ENCODE data around the gene FBXW8. TPM values are rescaled to one million over a fixed set of nuclear protein-coding genes. Genes with fewer than 3 reads are reported as not detected.

FBXW8 gene
- total RNA-seq, 4 donors from 2014 or later: 29.3 to 45.5 (median 32.9) TPM

DNA sequence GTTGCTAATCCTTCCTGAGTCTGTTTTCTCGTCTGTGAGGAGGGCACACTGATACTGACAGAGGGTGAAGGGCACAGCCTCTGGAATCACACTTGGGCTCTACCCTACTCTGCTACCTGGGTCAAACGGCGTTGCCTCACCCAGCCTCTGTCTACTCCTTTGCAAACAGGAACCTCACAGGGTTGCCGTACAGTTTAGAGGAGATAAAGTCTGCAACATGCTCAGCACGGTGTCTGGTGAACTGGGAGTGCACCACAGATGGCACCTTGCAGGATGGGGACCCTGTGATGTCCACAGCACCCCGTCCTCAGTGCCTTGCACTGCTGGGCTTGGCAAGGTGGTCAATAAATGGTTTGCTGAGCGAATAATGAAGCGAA, 150.2 kb downstream of the FBXW8 start:
- 78 to 92% methylated on average over 8 of the region's 8 CpGs for WGBS, 2 donors
- TF ChIP-seq POLR2A (IDR thresholded peaks at IDR 0.05): no peak
- TF ChIP-seq, protein P1, sequence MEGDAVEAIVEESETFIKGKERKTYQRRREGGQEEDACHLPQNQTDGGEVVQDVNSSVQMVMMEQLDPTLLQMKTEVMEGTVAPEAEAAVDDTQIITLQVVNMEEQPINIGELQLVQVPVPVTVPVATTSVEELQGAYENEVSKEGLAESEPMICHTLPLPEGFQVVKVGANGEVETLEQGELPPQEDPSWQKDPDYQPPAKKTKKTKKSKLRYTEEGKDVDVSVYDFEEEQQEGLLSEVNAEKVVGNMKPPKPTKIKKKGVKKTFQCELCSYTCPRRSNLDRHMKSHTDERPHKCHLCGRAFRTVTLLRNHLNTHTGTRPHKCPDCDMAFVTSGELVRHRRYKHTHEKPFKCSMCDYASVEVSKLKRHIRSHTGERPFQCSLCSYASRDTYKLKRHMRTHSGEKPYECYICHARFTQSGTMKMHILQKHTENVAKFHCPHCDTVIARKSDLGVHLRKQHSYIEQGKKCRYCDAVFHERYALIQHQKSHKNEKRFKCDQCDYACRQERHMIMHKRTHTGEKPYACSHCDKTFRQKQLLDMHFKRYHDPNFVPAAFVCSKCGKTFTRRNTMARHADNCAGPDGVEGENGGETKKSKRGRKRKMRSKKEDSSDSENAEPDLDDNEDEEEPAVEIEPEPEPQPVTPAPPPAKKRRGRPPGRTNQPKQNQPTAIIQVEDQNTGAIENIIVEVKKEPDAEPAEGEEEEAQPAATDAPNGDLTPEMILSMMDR (IDR thresholded peaks at IDR 0.05): no peak
- H3K4me1 ChIP-seq: no peaks in the 10 kb centered on the region
- no peaks in the 10 kb centered on the region for H3K27me3 ChIP-seq
- H3K4me3 ChIP-seq (replicated peaks in 1 of 3): no peak overlapping the region
- no peak overlapping the region for H3K27ac ChIP-seq
- intact Hi-C loops (cut with DNase I): no loop called here
- H3K36me3 ChIP-seq: no peaks in the 10 kb centered on the region
- H3K9me3 ChIP-seq: no peaks in the 10 kb centered on the region
- DNase-seq: no peak

DNA sequence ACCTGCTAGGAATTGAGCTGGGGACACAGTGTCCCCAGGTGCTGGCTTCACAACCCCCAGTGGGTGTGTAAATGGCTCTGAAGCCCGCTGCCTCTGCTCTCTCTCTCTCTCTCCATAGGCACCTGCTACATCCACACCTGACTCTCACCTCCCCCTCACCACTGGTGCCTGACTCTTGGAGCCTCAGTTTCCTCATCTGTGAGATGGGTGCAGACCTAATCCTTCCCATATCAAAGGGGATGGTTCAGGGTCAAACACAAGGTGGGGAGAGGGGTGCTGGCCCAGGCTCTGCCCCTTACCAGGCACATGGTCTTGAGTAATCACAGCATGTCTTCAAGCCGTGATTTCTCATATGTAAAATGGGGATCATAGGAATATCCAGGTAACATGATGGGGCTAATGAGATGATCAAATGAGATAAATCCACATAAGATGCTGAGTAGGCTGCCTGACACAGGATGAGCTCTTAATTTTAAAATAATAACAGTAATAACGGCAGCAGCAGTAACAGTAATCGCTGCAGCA, 150.9 kb downstream of the FBXW8 start:
- H3K9me3 ChIP-seq: no peaks in the 10 kb centered on the region
- TF ChIP-seq, protein P1 (IDR thresholded peaks at IDR 0.05): no peak
- TF ChIP-seq POLR2A (IDR thresholded peaks at IDR 0.05): no peak
- no peak overlapping the region for H3K27ac ChIP-seq
- no peaks in the 10 kb centered on the region for H3K36me3 ChIP-seq
- no peak overlapping the region for H3K4me3 ChIP-seq (replicated peaks in 1 of 3)
- H3K27me3 ChIP-seq: no peaks in the 10 kb centered on the region
- 90 to 98% methylated on average over 4 of the region's 4 CpGs for WGBS, 2 donors
- intact Hi-C loops (cut with DNase I): no loop called here
- peak in 1 of 2 donors; percentile 25 for DNase-seq
- H3K4me1 ChIP-seq: no peaks in the 10 kb centered on the region

DNA sequence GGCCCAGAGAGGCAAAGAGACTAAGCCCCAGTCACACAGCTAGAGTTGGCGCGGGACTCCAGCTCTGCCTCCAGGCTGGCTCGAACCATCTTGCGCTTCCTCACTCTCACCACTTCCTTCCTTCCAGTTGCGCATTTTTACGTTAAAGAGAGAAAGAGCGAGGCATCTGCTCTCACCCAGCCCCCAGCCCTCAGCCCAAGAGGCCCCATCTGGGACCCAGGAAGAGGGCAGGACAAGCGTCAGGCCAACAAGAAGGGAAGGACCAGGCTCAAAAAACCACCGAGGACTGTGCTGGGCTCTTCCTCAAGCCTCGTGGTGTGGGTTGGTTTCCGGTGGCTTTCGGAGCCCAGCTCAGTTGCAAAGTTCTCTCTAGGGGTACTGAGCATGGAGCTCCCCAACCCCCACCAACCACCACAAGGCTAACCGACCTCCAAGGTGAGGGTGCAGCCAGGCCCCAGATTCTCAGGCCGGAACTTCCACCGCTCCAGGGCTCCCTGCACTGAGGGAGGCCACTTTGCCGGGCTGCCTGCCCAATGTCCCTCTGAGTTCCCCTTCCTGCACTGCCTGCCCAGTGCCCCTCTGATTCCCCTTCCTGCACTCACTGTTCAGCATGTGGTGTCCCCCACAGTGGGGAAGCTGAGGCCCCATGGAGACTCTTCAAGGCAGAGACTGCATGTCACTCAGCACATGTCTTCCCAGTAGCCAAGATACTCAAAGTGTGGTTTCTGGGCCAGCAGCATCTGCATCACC, 152.6 kb downstream of the FBXW8 start:
- no peak for TF ChIP-seq POLR2A (IDR thresholded peaks at IDR 0.05)
- TF ChIP-seq, protein P1 (IDR thresholded peaks at IDR 0.05): no peak
- intact Hi-C loops (cut with DNase I): no loop called here
- no peaks in the 10 kb centered on the region for H3K27me3 ChIP-seq
- no peaks in the 10 kb centered on the region for H3K9me3 ChIP-seq
- no peaks in the 10 kb centered on the region for H3K36me3 ChIP-seq
- no peak overlapping the region for H3K4me3 ChIP-seq (replicated peaks in 1 of 3)
- no peaks in the 10 kb centered on the region for H3K4me1 ChIP-seq
- 77 to 83% methylated on average over 15 to 16 of the region's 16 CpGs for WGBS, 2 donors
- no peak for DNase-seq
- no peak overlapping the region for H3K27ac ChIP-seq

DNA sequence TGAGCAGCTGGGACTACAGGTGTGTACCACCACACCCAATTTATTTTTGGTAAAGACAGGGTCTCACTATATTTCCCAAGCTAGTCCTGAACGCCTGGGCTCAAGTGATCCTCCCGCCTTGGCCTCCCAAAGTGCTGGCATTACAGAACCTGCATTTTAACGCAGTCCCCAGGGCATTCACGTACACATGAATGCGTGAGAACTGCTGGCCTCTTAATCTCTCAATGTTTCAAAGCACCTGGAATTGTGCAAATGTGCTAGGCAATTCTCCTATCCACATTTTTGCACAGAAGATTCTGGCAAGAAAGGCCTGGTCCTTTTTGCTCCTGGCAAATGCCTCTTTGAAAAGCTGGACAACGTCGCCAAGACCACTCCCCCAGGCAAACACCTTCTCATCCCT, 153.3 kb downstream of the FBXW8 start:
- intact Hi-C loops (cut with DNase I): no loop called here
- no peak overlapping the region for H3K4me3 ChIP-seq (replicated peaks in 1 of 3)
- TF ChIP-seq, protein P1 (IDR thresholded peaks at IDR 0.05): no peak
- TF ChIP-seq POLR2A (IDR thresholded peaks at IDR 0.05): no peak
- no peaks in the 10 kb centered on the region for H3K4me1 ChIP-seq
- H3K27me3 ChIP-seq: no peaks in the 10 kb centered on the region
- no peak for DNase-seq
- no peaks in the 10 kb centered on the region for H3K36me3 ChIP-seq
- H3K9me3 ChIP-seq: no peaks in the 10 kb centered on the region
- no peak overlapping the region for H3K27ac ChIP-seq
- 96 to 97% methylated on average over 7 of the region's 7 CpGs for WGBS, 2 donors

DNA sequence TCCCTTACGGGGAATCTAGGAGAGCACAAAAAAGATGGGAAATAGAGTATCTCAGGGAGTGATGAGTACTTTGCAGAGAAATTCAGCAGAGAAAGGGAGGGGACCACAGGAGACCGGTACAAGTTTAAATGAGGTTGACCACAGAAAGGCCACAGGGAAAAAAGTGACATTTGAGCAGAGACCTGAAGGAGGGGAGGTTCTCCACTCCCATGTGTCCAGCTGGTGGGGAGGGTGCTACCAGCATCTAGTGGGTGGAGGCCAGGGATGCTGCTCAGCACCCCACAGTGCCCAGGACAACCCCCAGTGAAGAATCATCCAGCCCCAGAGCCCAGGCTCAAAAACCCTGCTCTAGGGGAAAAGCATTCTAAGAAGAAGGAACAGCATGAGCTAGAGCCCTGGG, 153.8 kb downstream of the FBXW8 start:
- WGBS, 2 donors: 89 to 94% methylated on average over 2 of the region's 2 CpGs

More for the DNA sequence above, 153.8 kb downstream of the FBXW8 start:
- Histone ChIP-seq H3K9me3 (no peaks in the 10 kb centered on the region), H3K27me3 (no peaks in the 10 kb centered on the region), H3K4me1 (no peaks in the 10 kb centered on the region), H3K4me3 (replicated peaks in 1 of 3) (no peak overlapping the region), H3K27ac (no peak overlapping the region), H3K36me3 (no peaks in the 10 kb centered on the region)
- TF ChIP-seq, protein P1 (IDR thresholded peaks at IDR 0.05): no peak
- TF ChIP-seq POLR2A (IDR thresholded peaks at IDR 0.05): no peak
- DNase-seq: no peak
- intact Hi-C loops (cut with DNase I): no loop called here

All from thyroid gland (tissue), 4 donors.